ENCODE results near the gene MISP3.

The MISP3 gene

DNA sequence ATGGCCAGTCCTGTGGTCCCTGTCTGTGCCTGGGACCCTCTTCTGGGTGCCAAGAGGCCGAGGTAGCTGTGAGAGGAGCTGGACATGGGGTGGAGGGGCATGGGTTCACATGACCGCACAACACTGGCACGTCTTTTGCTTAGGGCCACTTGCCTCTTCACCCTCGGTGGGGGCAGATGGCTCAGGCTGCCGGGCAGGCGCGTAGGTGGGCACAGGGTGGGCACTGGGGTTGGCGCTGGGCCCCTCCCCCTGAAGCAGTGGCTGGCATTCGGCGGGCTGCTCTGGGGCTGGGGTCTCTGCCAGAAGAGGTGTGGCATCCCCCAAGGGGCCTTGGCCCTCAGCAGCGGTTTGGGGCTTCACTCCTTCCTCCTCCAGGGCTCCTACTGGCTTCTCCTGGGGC, 19.1 kb upstream of the MISP3 start:
- Histone ChIP-seq H3K27ac (no peak overlapping the region), H3K4me3 (no peak overlapping the region), H3K4me2 (no peak overlapping the region), H3K9me3 (peaks cover 1% of the 10 kb centered on the region), H3K4me1 (peaks cover 7% of the 10 kb centered on the region), H4K20me1 (no peaks in the 10 kb centered on the region), H3K36me3 (peaks cover 26% of the 10 kb centered on the region), H3K27me3 (peaks cover 35% of the 10 kb centered on the region), H3K9ac (no peak overlapping the region)
- no peak for TF ChIP-seq Cebpa-rat (IDR thresholded peaks at IDR 0.05)

DNA sequence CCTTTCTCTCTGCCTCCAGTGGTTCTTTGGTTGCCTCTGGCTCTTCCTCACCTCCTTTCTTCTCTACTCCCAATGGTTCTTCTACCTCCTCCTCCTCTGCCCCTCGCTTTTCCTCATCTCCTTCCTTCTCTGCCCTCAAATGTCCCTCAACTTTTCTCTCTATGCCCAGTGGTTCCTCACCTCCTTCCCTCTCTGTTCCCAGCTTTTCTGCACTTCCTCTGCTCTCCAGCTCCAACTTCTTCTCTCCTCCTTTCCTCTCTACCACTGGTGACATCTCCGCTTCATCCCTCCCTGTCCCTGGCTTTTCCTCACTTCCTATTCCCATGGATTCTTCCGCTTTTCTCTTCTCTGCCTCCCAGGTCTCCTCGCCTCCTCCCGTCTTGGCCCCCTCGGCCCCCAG, 18.5 kb upstream of the MISP3 start:
- Histone ChIP-seq H4K20me1 (no peaks in the 10 kb centered on the region), H3K9me3 (no peaks in the 10 kb centered on the region), H3K4me2 (no peak overlapping the region), H3K4me1 (peaks cover 7% of the 10 kb centered on the region), H3K4me3 (no peak overlapping the region), H3K9ac (no peak overlapping the region), H3K27me3 (peaks cover 41% of the 10 kb centered on the region), H3K27ac (no peak overlapping the region), H3K36me3 (peaks cover 20% of the 10 kb centered on the region; the same call in 1 of the 2 replicates)
- TF ChIP-seq Cebpa-rat (IDR thresholded peaks at IDR 0.05): no peak

DNA sequence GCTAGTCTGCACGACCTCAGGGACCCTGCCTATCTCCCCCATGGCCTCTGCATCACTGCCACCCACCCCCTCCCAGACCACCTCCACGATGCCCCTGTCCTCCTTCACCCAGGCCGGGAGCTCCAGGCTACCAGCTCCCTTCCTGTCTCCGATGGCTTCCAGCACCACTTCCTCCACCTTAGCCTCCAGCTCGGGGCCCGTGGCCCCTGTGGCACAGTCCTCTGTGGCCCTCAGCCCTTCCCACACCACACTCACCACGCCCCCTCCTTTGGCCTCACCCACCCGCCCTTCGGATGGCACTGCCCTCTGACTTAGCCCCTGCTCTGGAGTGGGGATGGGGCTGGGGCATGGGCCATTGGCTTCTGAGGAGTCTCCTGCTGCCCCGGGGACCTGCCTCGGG, 17.9 kb upstream of the MISP3 start:
- Histone ChIP-seq H3K4me1 (peaks cover 11% of the 10 kb centered on the region), H3K4me3 (no peak overlapping the region), H3K9me3 (no peaks in the 10 kb centered on the region), H3K36me3 (peaks cover 20% of the 10 kb centered on the region; the same call in 1 of the 2 replicates), H3K9ac (no peak overlapping the region), H3K4me2 (no peak overlapping the region), H3K27me3 (peaks cover 43% of the 10 kb centered on the region), H4K20me1 (no peaks in the 10 kb centered on the region), H3K27ac (no peak overlapping the region)
- no peak for TF ChIP-seq Cebpa-rat (IDR thresholded peaks at IDR 0.05)

DNA sequence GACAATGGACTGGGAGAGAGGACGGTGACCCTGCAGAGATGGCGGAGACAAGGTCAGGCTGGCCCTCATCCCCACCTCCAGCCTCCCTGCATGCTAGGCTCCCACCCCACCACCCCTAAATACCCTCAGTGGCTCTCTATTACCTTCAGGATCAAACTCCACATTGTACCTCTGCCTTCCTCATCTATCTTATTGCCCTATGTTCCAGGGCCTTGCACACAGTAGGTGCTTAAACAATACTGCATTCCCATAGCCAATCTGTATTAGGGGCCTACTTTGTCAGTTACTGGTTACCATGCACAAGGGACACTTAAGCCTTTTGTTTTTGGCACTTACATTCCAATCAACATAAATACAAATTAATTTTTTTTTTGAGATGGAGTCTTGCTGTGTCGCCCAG, 17.2 kb upstream of the MISP3 start:
- Histone ChIP-seq H3K4me1 (peaks cover 18% of the 10 kb centered on the region), H3K4me2 (no peak overlapping the region)
- no peak for TF ChIP-seq Cebpa-rat (IDR thresholded peaks at IDR 0.05)

DNA sequence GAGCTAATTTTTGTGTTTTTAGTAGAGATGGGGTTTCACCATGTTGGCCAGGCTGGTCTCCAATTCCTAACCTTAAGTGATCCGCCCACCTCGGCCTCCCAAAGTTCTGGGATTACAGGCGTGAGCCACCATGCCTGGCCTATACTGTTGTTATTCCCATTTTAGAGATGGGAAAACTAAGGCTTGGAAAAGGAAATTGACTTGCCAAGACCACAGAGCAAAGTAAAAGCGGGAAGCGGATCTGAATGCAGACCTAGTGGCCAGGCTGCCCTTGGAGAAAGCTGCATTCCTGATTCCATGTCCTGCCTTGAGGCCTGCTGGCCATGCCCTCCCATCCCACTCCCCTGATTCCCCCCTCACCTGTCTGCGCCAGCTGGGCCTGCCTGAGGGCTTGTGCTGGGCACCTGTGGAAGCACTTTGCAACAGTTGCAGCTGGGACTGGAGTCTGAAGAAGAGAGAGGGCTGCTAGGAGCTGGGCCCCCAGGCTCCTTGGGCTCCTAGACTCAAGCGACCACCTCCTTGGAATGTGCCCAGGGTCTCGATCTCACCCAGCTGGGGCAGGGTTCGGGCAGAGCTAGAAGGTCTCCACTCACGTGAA, 16.4 kb upstream of the MISP3 start:
- H3K4me3 ChIP-seq: no peak overlapping the region
- peaks cover 43% of the 10 kb centered on the region for H3K27me3 ChIP-seq
- no peak overlapping the region for H3K27ac ChIP-seq
- H3K4me1 ChIP-seq: peaks cover 18% of the 10 kb centered on the region
- H3K36me3 ChIP-seq: peaks cover 8% of the 10 kb centered on the region; the same call in 1 of the 2 replicates
- H4K20me1 ChIP-seq: no peaks in the 10 kb centered on the region
- no peak overlapping the region for H3K9ac ChIP-seq
- TF ChIP-seq Cebpa-rat (IDR thresholded peaks at IDR 0.05): no peak
- no peaks in the 10 kb centered on the region for H3K9me3 ChIP-seq
- no peak overlapping the region for H3K4me2 ChIP-seq

More for the DNA sequence above, 17.2 kb upstream of the MISP3 start:
- no peak overlapping the region for H3K9ac ChIP-seq
- no peaks in the 10 kb centered on the region for H3K9me3 ChIP-seq
- H3K27me3 ChIP-seq: peaks cover 43% of the 10 kb centered on the region
- no peak overlapping the region for H3K27ac ChIP-seq
- H4K20me1 ChIP-seq: no peaks in the 10 kb centered on the region
- peaks cover 16% of the 10 kb centered on the region; the same call in 1 of the 2 replicates for H3K36me3 ChIP-seq
- no peak overlapping the region for H3K4me3 ChIP-seq

DNA sequence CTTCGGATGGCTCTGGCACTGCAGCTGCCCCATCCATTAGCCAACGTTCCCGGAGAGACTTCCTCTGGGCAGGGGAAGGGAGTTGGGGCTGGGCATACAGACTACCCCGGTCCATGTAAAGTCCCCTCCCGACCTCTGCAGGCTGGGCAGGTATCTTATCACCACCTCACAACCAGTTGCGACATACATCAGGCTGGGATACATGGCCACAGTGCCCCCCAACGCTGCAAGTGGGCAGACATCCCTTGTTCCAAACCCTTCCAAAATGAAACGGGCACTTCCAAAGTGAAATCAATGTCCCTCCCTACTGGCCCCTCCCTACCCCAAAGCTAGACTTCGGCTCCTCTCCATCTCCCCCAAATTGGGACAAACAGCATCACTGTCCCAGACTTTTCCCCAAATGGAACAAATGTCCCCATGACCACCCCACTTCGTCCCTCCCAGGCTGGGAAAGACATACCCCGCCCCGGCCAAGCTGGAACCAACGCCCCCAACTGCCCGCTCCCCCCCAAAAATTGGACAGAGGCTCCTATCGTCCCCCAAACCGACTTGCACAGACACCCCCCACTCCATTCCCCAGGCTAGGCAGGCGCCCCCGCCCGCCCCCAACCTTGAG, 15.7 kb upstream of the MISP3 start:
- Histone ChIP-seq H3K36me3 (peaks cover 4% of the 10 kb centered on the region; the same call in 1 of the 2 replicates), H3K4me1 (peaks cover 18% of the 10 kb centered on the region), H3K9ac (no peak overlapping the region), H3K27me3 (peaks cover 43% of the 10 kb centered on the region), H3K4me3 (no peak overlapping the region), H3K27ac (no peak overlapping the region), H4K20me1 (no peaks in the 10 kb centered on the region), H3K9me3 (no peaks in the 10 kb centered on the region), H3K4me2 (peak overlapping the region; percentile 39)
- peak; percentile 45; the same call in 1 of the 2 replicates for TF ChIP-seq Cebpa-rat (IDR thresholded peaks at IDR 0.05)

DNA sequence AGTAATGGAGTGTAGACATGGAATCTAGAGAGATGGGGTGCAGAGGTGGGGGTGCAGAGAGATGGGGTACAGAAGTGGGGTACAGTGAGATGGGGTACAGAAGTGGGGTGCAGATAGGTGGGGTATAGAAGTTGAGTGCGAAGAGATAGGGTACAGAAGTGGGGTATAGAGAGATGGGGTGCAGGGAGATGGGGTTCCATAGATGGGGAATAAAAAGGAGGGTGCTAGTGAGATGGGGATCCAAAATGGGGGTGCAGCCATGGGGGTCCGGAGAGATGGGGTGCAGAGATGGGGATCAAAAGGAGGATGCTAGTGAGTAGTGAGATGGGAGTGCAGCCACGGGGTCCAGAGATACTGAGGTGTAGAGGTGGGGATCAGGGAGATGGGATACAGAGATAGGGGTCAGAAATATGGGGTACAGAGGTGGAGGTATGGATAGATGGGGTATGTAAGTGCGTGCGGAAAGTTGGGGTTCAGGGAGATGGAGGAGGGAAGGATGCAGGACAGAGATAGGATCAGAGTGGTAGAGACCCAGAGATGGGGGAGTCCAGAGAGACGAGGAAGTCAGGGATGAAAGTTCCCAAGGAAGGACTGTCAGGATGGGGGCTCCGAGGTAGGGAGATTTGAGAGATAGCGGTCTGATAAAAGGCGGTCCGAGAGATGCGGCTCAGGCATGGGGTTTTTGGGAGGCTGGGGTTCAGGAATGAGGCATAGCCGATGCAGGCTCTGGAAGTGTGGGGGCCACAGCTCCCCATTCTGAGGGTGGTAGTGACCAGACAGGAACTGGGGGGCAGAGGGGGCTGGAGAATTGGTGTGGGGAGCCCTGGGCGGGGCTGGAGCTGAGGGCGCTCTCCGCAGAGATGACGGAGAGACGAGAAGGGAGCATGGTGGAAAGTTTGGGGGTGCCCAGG, 14.1 kb upstream of the MISP3 start:
- Histone ChIP-seq H3K4me1 (peaks cover 18% of the 10 kb centered on the region), H4K20me1 (no peaks in the 10 kb centered on the region), H3K4me3 (peak overlapping the region; percentile 36; the same call in 1 of the 2 replicates), H3K9ac (no peak overlapping the region), H3K36me3 (no peaks in the 10 kb centered on the region), H3K27me3 (peaks cover 43% of the 10 kb centered on the region), H3K9me3 (no peaks in the 10 kb centered on the region), H3K4me2 (peak overlapping the region; percentile 66), H3K27ac (no peak overlapping the region)
- TF ChIP-seq Cebpa-rat (IDR thresholded peaks at IDR 0.05): no peak

DNA sequence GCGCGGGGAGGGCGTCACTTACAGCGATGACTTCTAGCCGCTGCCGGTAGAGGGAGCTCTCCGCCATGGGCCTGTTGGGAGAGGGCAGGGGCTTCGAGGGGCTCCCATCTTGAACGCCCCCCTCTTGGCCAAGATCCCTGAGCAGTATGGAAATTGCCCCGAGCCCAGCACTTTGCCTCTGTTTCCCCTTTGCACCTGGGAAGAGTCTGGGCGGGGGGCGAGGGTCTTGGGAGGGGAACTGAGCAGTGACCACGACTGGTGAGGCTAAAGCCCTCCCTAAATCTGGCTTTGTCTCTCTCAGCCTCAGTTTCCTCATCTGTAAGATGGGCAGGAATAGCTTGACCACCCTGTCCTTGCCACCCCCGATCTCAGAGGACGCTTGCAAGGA, 13.5 kb upstream of the MISP3 start:
- Histone ChIP-seq H3K4me3 (no peak overlapping the region), H3K36me3 (no peaks in the 10 kb centered on the region), H3K4me1 (peaks cover 18% of the 10 kb centered on the region), H4K20me1 (no peaks in the 10 kb centered on the region), H3K27me3 (peaks cover 43% of the 10 kb centered on the region), H3K4me2 (no peak overlapping the region), H3K9ac (no peak overlapping the region), H3K27ac (no peak overlapping the region), H3K9me3 (no peaks in the 10 kb centered on the region)
- TF ChIP-seq Cebpa-rat (IDR thresholded peaks at IDR 0.05): no peak

DNA sequence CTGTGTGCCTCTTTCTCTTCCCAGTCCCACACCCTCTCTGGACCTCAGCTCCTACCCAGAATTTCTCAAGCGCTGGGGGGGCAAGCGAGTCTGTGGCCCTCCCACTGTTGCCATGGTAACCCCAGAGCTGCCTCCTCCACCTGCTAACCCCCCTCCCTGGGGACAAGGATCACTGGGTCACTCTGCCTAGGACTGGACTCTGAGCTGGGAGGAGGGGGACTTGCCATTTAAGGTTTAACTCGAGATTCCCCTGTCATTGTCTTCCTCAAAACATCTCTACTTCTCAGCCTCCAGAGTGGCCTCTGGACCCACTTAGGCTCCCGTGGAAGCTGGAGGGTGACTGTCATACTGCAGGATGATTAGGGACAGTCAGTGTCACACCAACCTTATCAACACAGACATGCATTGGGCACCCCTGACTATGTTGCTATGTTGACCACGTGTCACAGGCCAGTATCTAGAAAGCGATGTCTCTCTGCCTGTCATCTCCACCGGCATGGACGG, 12.9 kb upstream of the MISP3 start:
- no peak overlapping the region for H3K4me3 ChIP-seq
- no peaks in the 10 kb centered on the region for H4K20me1 ChIP-seq
- H3K4me1 ChIP-seq: peaks cover 18% of the 10 kb centered on the region
- H3K27ac ChIP-seq: no peak overlapping the region
- H3K4me2 ChIP-seq: peak overlapping the region; percentile 13; the same call in 1 of the 2 replicates
- TF ChIP-seq Cebpa-rat (IDR thresholded peaks at IDR 0.05): no peak
- H3K9ac ChIP-seq: no peak overlapping the region
- no peaks in the 10 kb centered on the region for H3K9me3 ChIP-seq
- no peaks in the 10 kb centered on the region for H3K36me3 ChIP-seq
- peaks cover 40% of the 10 kb centered on the region for H3K27me3 ChIP-seq

Measured in BLaER1 (cell line).